MCF 10A (cell line): Measurements from ENCODE around the gene ZNF668. TPM values are rescaled to one million over a fixed set of nuclear protein-coding genes. Genes with fewer than 3 reads are reported as not detected.
A peak's percentile ranks its signal among the peaks of the same experiment; 100 is the strongest.

Experiments used
- BruUV-seq: library from RNA; stranded (reverse); fragments of 400-500 nt; replicated peaks from 2 replicates; lab custom pipeline; 2021; lab: Mats Ljungman, UMichigan
- CTCF ChIA-PET: fragments of 300-600 bp; sonication (Branson Sonifier 250); formaldehyde crosslinking; extraction: SDS; loops from one replicate; lab custom pipeline; 2021; ENCODE audit warnings: antibody characterized with exemption, inconsistent platforms; lab: Yijun Ruan, JAX
- POLR2A ChIA-PET: fragments of 300-600, 350-650 bp; sonication (Branson Sonifier 250); formaldehyde crosslinking; extraction: SDS; loops from one replicate; lab custom pipeline; 2020; ENCODE audit warnings: antibody characterized with exemption, inconsistent platforms; lab: Yijun Ruan, JAX
- DNase-seq: peaks from one replicate; pipeline ENCODE4 v3.0.0-alpha.2; 2018; ENCODE audit not compliant: unreplicated experiment
- H3K27ac Mint-ChIP-seq: one replicate; pipeline ENCODE4 v1.8.0; 2022; ENCODE audit warnings: mild to moderate bottlenecking, low read depth, mixed read lengths; ENCODE audit not compliant: unreplicated experiment
- H3K27me3 Mint-ChIP-seq: one replicate; pipeline ENCODE4 v1.8.0; 2022; ENCODE audit warnings: mixed read lengths; ENCODE audit not compliant: insufficient read depth, unreplicated experiment
- H3K36me3 Mint-ChIP-seq: one replicate; pipeline ENCODE4 v1.8.0; 2022; ENCODE audit warnings: mild to moderate bottlenecking, moderate library complexity, mixed read lengths; ENCODE audit not compliant: insufficient read depth, unreplicated experiment
- H3K4me1 Mint-ChIP-seq: one replicate; pipeline ENCODE4 v1.8.0; 2022; ENCODE audit warnings: mixed read lengths; ENCODE audit not compliant: insufficient read depth, unreplicated experiment
- H3K4me3 Mint-ChIP-seq: one replicate; pipeline ENCODE4 v1.8.0; 2022; ENCODE audit warnings: mild to moderate bottlenecking, moderate library complexity, mixed read lengths; ENCODE audit not compliant: unreplicated experiment
- H3K9me3 Mint-ChIP-seq: one replicate; pipeline ENCODE4 v1.8.0; 2022; ENCODE audit warnings: mixed read lengths; ENCODE audit not compliant: unreplicated experiment
- CTCF ChIP-seq: fragments of 200-600 bp; IDR thresholded peaks from one replicate; pipeline ENCODE4 v1.8.0; 2022; ENCODE audit warnings: antibody characterized with exemption, mild to moderate bottlenecking; ENCODE audit not compliant: unreplicated experiment
- intact Hi-C: fragments of 100-400 bp; cut with micrococcal nuclease; formaldehyde crosslinking; loops from 2 replicates; pipeline ENCODE4 v1.14.1; 2022
- total RNA-seq: library from RNA; stranded (reverse); gene quantifications from 2 replicates; pipeline ENCODE4 v1.2.3, GENCODE V29; 2022

ZNF668 gene
- total RNA-seq, 1 experiment from 2014 or later: 11.9 TPM

GRCh38 chr16:31064882-31065461 lies 9.1 kb downstream of the ZNF668 start:
- POLR2A ChIA-PET: interaction anchor here (0.6 to 3.2 kb wide), 9 partner anchors 9 to 32 kb away, joined by 3 to 18 read pairs (median 4); partner anchors contain the start of genes STX4, ZNF646 and ZNF668
- Mint-ChIP-seq H3K36me3 (peaks cover 52% of the 10 kb centered on the region), H3K4me1 (peaks cover 22% of the 10 kb centered on the region), H3K27me3 (no peaks in the 10 kb centered on the region), H3K4me3 (peak overlapping the region; percentile 38), H3K27ac (peak overlapping the region; percentile 94), H3K9me3 (no peaks in the 10 kb centered on the region)
- no TSS peak for BruUV-seq
- peak; percentile 51 for DNase-seq
- CTCF ChIA-PET: interaction anchor here (0.6 to 1.9 kb wide), 4 partner anchors 77 to 388 kb away, joined by 3 to 17 read pairs (median 3); partner anchors contain the start of gene HSD3B7
- intact Hi-C loops: loop anchor here (1.0 kb wide), 1 partner anchor 13 kb away; no protein-coding TSS in a partner anchor
- TF ChIP-seq CTCF: no peak

GRCh38 chr16:31063843-31064611 lies 10.0 kb downstream of the ZNF668 start:
- Mint-ChIP-seq H3K36me3 (peaks cover 57% of the 10 kb centered on the region), H3K27me3 (no peaks in the 10 kb centered on the region), H3K27ac (peak overlapping the region; percentile 94), H3K9me3 (no peaks in the 10 kb centered on the region), H3K4me3 (peak overlapping the region; percentile 38), H3K4me1 (peaks cover 17% of the 10 kb centered on the region)
- TF ChIP-seq CTCF: no peak
- ChIA-PET CTCF (interaction anchor here (0.5 to 1.9 kb wide), 3 partner anchors 8 to 200 kb away, joined by 3 to 17 read pairs (median 5); partner anchors contain the start of gene HSD3B7), POLR2A (interaction anchor here (0.5 to 3.2 kb wide), 5 partner anchors 9 to 121 kb away, joined by 3 to 18 read pairs (median 3); partner anchors contain the start of genes ZNF646 and ZNF668)
- no peak for DNase-seq
- intact Hi-C loops: no loop called here
- BruUV-seq: TSS peak; percentile 13

GRCh38 chr16:31063495-31063842 lies 10.6 kb downstream of the ZNF668 start:
- TF ChIP-seq CTCF: no peak
- H3K36me3 Mint-ChIP-seq: peaks cover 62% of the 10 kb centered on the region

More at GRCh38 chr16:31063495-31063842, 10.6 kb downstream of the ZNF668 start:
- CTCF ChIA-PET: interaction anchor here (0.5 to 1.1 kb wide), 2 partner anchors 8 to 201 kb away, joined by 3 to 5 read pairs; no protein-coding TSS in a partner anchor
- peak overlapping the region; percentile 27 for H3K27ac Mint-ChIP-seq
- H3K27me3 Mint-ChIP-seq: no peaks in the 10 kb centered on the region
- intact Hi-C loops: no loop called here
- BruUV-seq: no TSS peak
- no peaks in the 10 kb centered on the region for H3K9me3 Mint-ChIP-seq
- DNase-seq: no peak
- POLR2A ChIA-PET: interaction anchor here (0.5 to 3.2 kb wide), 4 partner anchors 8 to 141 kb away, joined by 3 to 18 read pairs (median 4); partner anchors contain the start of genes ZNF646 and ZNF668
- H3K4me3 Mint-ChIP-seq: no peak overlapping the region
- peaks cover 16% of the 10 kb centered on the region for H3K4me1 Mint-ChIP-seq
